ENCODE data around the gene PLEKHG2. TPM values are rescaled to one million over a fixed set of nuclear protein-coding genes. Genes with fewer than 3 reads are reported as not detected.

The PLEKHG2 gene
- total RNA-seq, 1 donor: 21.4 TPM

- peaks cover 93% of the 10 kb centered on the region for H3K36me3 ChIP-seq (ENCODE audit: insufficient read depth, low read length)
- H3K4me3 ChIP-seq (ENCODE audit: insufficient read depth, low read length): no peak overlapping the region
- no peaks in the 10 kb centered on the region for H3K9me3 ChIP-seq (ENCODE audit: low read depth, low read length)
- peaks cover 3% of the 10 kb centered on the region for H4K20me1 ChIP-seq (ENCODE audit: insufficient read depth, low read length)
- peaks cover 6% of the 10 kb centered on the region for H3K4me1 ChIP-seq (ENCODE audit: insufficient read depth, low read length)
- no peak for TF ChIP-seq CTCF (IDR thresholded peaks at IDR 0.05; ENCODE audit: extremely low read depth, low read depth, low read length)
- no peaks in the 10 kb centered on the region for H3K27me3 ChIP-seq (ENCODE audit: insufficient read depth, low read length)
- DNase-seq (ENCODE audit: insufficient read length, low spot score, missing footprints): peak; percentile 49
- H2AFZ ChIP-seq (ENCODE audit: low read length): no peak overlapping the region
- H3K27ac ChIP-seq (ENCODE audit: low read depth, low read length): no peak overlapping the region
- peaks cover 9% of the 10 kb centered on the region for H3K79me2 ChIP-seq (ENCODE audit: insufficient read depth, low read length)
- no peak overlapping the region for H3K4me2 ChIP-seq (ENCODE audit: insufficient read depth, low read length)
Measured at GRCh38 chr19:39379865-39380396, 32.5 kb upstream of the PLEKHG2 start.

DNA sequence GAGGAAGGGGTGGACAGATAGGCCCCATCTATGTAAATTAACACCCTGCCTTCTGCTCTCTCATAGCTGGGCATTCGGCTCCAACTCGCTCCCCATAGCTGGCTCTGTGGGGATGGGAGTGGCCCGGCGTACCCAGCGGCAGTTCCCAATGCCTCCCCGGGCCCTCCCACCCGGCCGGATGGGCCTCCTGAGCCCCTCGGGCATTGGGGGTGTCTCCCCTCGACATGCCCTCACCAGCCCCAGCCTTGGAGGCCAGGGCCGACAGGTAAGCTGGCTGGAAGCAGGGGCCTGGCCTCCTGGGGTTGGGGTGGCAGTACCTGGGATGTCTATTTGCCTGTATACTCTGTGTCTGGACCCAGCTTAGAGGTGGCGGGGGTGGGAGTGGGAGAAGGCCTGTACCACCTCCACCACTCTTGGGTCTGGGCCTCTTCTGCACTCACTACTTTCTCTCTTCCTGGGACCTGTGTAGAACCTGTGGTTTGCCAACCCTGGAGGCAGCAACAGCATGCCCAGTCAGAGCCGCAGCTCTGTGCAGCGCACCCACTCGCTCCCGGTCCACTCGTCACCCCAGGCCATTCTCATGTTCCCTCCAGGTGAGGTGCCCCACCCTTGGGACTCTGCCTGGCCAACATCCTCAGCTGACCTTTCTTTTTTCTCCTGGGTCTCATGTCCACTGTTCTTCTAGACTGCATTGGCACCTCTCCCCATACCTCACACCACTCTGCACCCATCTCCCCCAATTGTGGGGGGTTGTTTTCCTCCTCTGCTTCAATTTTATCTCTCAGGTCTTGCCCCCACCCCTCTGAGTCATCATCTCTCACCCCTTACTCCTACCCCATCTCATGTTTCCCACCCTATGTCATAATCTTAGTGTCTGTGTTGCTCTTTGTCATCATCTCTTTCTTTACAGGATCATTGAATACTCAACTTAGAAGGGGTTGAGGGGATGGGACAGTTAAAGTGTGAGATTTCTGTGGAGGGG is 31.7 kb upstream of the PLEKHG2 start:
- Histone ChIP-seq H3K9me3 (ENCODE audit: low read depth, low read length) (no peaks in the 10 kb centered on the region), H3K4me2 (ENCODE audit: insufficient read depth, low read length) (no peak overlapping the region), H3K4me3 (ENCODE audit: insufficient read depth, low read length) (no peak overlapping the region), H3K36me3 (ENCODE audit: insufficient read depth, low read length) (peaks cover 93% of the 10 kb centered on the region), H3K27ac (ENCODE audit: low read depth, low read length) (peak overlapping the region; percentile 39), H3K4me1 (ENCODE audit: insufficient read depth, low read length) (peaks cover 6% of the 10 kb centered on the region), H2AFZ (ENCODE audit: low read length) (no peak overlapping the region), H3K79me2 (ENCODE audit: insufficient read depth, low read length) (peaks cover 2% of the 10 kb centered on the region), H4K20me1 (ENCODE audit: insufficient read depth, low read length) (peaks cover 3% of the 10 kb centered on the region), H3K27me3 (ENCODE audit: insufficient read depth, low read length) (no peaks in the 10 kb centered on the region)
- TF ChIP-seq CTCF (IDR thresholded peaks at IDR 0.05; ENCODE audit: extremely low read depth, low read depth, low read length): no peak
- peak; percentile 61 for DNase-seq (ENCODE audit: insufficient read length, low spot score, missing footprints)

- Histone ChIP-seq H3K9me3 (ENCODE audit: low read depth, low read length) (no peaks in the 10 kb centered on the region), H4K20me1 (ENCODE audit: insufficient read depth, low read length) (peaks cover 3% of the 10 kb centered on the region), H3K36me3 (ENCODE audit: insufficient read depth, low read length) (peaks cover 93% of the 10 kb centered on the region), H3K79me2 (ENCODE audit: insufficient read depth, low read length) (no peaks in the 10 kb centered on the region), H3K4me2 (ENCODE audit: insufficient read depth, low read length) (no peak overlapping the region), H3K27ac (ENCODE audit: low read depth, low read length) (peak overlapping the region; percentile 40), H3K4me3 (ENCODE audit: insufficient read depth, low read length) (no peak overlapping the region), H3K4me1 (ENCODE audit: insufficient read depth, low read length) (peaks cover 6% of the 10 kb centered on the region), H3K27me3 (ENCODE audit: insufficient read depth, low read length) (no peaks in the 10 kb centered on the region), H2AFZ (ENCODE audit: low read length) (no peak overlapping the region)
- DNase-seq (ENCODE audit: insufficient read length, low spot score, missing footprints): peak; percentile 90
- no peak for TF ChIP-seq CTCF (IDR thresholded peaks at IDR 0.05; ENCODE audit: extremely low read depth, low read depth, low read length)
Measured at GRCh38 chr19:39381910-39382611, 30.4 kb upstream of the PLEKHG2 start.

All from osteoblast (primary cell).